ENCODE measurements around the gene USP48. TPM values are rescaled to one million over a fixed set of nuclear protein-coding genes. Genes with fewer than 3 reads are reported as not detected.
"Not testable (repeated sequence)": the region's sequence is repeated elsewhere in the genome, so short reads cannot be mapped to it uniquely, and the experiment has no call there.

The USP48 gene
- 88.7 and 97.1 TPM in 2 replicates for total RNA-seq

- Mint-ChIP-seq H3K9me3 (no peaks in the 10 kb centered on the region), H3K27ac (peak within 1 kb of the TSS; percentile 100), H3K4me1 (ENCODE audit: low read depth) (peaks cover 26% of the 10 kb centered on the region), H3K4me3 (peak within 1 kb of the TSS; percentile 91), H3K36me3 (ENCODE audit: low read depth) (peaks cover 12% of the 10 kb centered on the region), H3K27me3 (ENCODE audit: insufficient read depth) (peaks cover 3% of the 10 kb centered on the region)
- intact Hi-C loops (cut with micrococcal nuclease), result loop anchor here (1.0 to 5.0 kb wide), 7 partner anchors 35 to 270 kb away; no protein-coding TSS in a partner anchor
- DNase-seq (ENCODE audit: low spot score), result peak; percentile 98
These were observed at the start of gene USP48 for GRCh38 chr1:21782868-21783678. Gene USP48 (minus strand): TSS chr1:21783149. CDS start chr1:21782957, 192 bp downstream.

DNA sequence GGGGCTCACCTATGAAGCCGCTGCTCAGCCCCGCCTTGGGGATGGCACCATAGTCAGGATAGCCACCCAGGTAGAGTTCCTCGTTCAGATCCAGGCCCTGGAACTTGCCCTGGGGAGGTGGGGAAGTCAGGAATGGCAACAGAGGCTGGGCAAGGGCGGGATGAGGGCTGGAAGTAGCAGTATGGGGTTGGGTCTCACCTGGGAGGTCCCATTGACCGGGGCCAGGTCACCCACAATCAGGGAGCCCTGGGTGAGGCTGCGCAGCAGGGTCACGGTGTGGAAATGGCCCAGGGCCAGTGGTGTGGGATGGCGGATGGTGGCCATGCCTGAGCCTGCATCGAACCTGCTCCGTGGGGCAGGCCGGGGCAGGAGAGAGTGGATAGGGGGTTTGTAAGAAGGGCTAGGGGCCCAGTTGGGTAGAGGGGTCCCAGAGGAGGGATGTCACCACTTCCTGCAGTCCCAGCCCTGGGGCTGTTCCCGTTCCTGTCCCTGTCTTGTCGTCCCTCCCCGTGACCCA, 48.6 kb upstream of the USP48 start:
- H3K4me1 Mint-ChIP-seq (ENCODE audit: low read depth), result no peaks in the 10 kb centered on the region
- H3K4me3 Mint-ChIP-seq, result no peak overlapping the region
- intact Hi-C loops (cut with micrococcal nuclease), result no loop called here
- H3K27me3 Mint-ChIP-seq (ENCODE audit: insufficient read depth), result no peaks in the 10 kb centered on the region
- no peak for DNase-seq (ENCODE audit: low spot score)
- peaks cover 18% of the 10 kb centered on the region for H3K9me3 Mint-ChIP-seq
- no peak overlapping the region for H3K27ac Mint-ChIP-seq
- peaks cover 10% of the 10 kb centered on the region for H3K36me3 Mint-ChIP-seq (ENCODE audit: low read depth)

GRCh38 chr1:21830792-21831453, 48.0 kb upstream of the USP48 start:
- Mint-ChIP-seq H3K27ac (no peak overlapping the region), H3K36me3 (ENCODE audit: low read depth) (peaks cover 10% of the 10 kb centered on the region), H3K4me3 (no peak overlapping the region), H3K9me3 (peaks cover 18% of the 10 kb centered on the region), H3K4me1 (ENCODE audit: low read depth) (no peaks in the 10 kb centered on the region), H3K27me3 (ENCODE audit: insufficient read depth) (no peaks in the 10 kb centered on the region)
- DNase-seq (ENCODE audit: low spot score), result no peak
- intact Hi-C loops (cut with micrococcal nuclease), result no loop called here

DNA sequence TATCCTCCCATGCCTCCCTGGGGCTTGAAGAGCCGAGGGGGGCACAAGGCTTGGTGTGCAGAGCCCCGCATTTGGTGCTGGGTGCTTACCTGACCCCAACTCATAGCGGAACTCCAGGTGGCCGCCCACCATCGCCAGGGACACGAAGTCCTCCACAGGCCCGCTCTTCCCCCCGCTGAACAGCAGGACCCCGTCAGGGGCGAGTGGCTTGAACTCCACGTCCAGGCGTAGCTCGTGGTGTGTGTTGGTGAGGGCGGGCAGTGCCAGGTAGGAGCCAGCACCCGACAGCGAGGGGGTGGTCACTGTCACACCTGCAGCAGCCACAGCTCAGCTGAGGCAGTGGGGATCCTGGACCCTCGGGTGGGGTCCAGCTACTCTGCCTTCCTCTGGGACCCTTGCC, 46.3 kb upstream of the USP48 start:
- intact Hi-C loops (cut with micrococcal nuclease), result no loop called here
- no peaks in the 10 kb centered on the region for H3K27me3 Mint-ChIP-seq (ENCODE audit: insufficient read depth)
- H3K4me3 Mint-ChIP-seq, result no peak overlapping the region
- peaks cover 7% of the 10 kb centered on the region for H3K9me3 Mint-ChIP-seq
- DNase-seq (ENCODE audit: low spot score), result no peak
- H3K4me1 Mint-ChIP-seq (ENCODE audit: low read depth), result no peaks in the 10 kb centered on the region
- H3K27ac Mint-ChIP-seq, result no peak overlapping the region
- H3K36me3 Mint-ChIP-seq (ENCODE audit: low read depth), result peaks cover 5% of the 10 kb centered on the region

- Mint-ChIP-seq H3K4me1 (ENCODE audit: low read depth) (no peaks in the 10 kb centered on the region), H3K27ac (no peak overlapping the region)
These were observed 45.7 kb upstream of the USP48 start for GRCh38 chr1:21828506-21829210.

GRCh38 chr1:21828075-21828474, 45.1 kb upstream of the USP48 start:
- Mint-ChIP-seq H3K36me3 (ENCODE audit: low read depth) (no peaks in the 10 kb centered on the region), H3K9me3 (no peaks in the 10 kb centered on the region), H3K4me3 (no peak overlapping the region), H3K4me1 (ENCODE audit: low read depth) (no peaks in the 10 kb centered on the region), H3K27ac (no peak overlapping the region), H3K27me3 (ENCODE audit: insufficient read depth) (no peaks in the 10 kb centered on the region)
- no peak for DNase-seq (ENCODE audit: low spot score)
- intact Hi-C loops (cut with micrococcal nuclease), result no loop called here

More at GRCh38 chr1:21828506-21829210, 45.7 kb upstream of the USP48 start:
- no peak for DNase-seq (ENCODE audit: low spot score)
- H3K4me3 Mint-ChIP-seq, result no peak overlapping the region
- H3K27me3 Mint-ChIP-seq (ENCODE audit: insufficient read depth), result no peaks in the 10 kb centered on the region
- intact Hi-C loops (cut with micrococcal nuclease), result no loop called here
- H3K9me3 Mint-ChIP-seq, result peaks cover 1% of the 10 kb centered on the region
- no peaks in the 10 kb centered on the region for H3K36me3 Mint-ChIP-seq (ENCODE audit: low read depth)

- H3K9me3 Mint-ChIP-seq, result no peaks in the 10 kb centered on the region
These were observed 44.3 kb upstream of the USP48 start for GRCh38 chr1:21827141-21827679.

GRCh38 chr1:21826694-21827093, 43.7 kb upstream of the USP48 start:
- H3K36me3 Mint-ChIP-seq (ENCODE audit: low read depth); H3K4me3 Mint-ChIP-seq; H3K27ac Mint-ChIP-seq; DNase-seq (ENCODE audit: low spot score); H3K9me3 Mint-ChIP-seq; H3K27me3 Mint-ChIP-seq (ENCODE audit: insufficient read depth); intact Hi-C loops (cut with micrococcal nuclease); H3K4me1 Mint-ChIP-seq (ENCODE audit: low read depth): not testable (repeated sequence)

More at GRCh38 chr1:21827141-21827679, 44.3 kb upstream of the USP48 start:
- no peak overlapping the region for H3K27ac Mint-ChIP-seq
- no peaks in the 10 kb centered on the region for H3K36me3 Mint-ChIP-seq (ENCODE audit: low read depth)
- H3K27me3 Mint-ChIP-seq (ENCODE audit: insufficient read depth), result no peaks in the 10 kb centered on the region
- no peak overlapping the region for H3K4me3 Mint-ChIP-seq
- no peaks in the 10 kb centered on the region for H3K4me1 Mint-ChIP-seq (ENCODE audit: low read depth)
- intact Hi-C loops (cut with micrococcal nuclease), result no loop called here
- DNase-seq (ENCODE audit: low spot score), result no peak

DNA sequence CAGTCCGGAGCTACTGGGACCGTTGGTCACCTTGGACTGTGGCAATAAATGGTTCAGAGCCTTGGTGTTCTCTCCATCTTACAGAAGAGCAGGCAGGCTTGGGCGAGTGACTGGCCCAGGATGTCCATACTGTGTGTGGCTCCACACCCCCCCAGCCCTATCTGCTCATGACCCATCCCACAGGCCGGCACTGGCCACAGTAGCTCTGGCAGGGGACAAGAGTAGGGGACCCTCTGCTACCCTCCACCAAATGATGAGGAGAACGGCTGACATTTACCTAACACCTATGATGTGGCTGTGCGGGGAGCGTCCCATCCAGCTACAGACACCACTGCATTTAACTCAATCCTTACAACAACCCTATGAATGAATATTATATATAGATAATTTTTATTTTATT, 42.4 kb upstream of the USP48 start:
- Mint-ChIP-seq H3K27ac (no peak overlapping the region), H3K4me3 (no peak overlapping the region), H3K4me1 (ENCODE audit: low read depth) (no peaks in the 10 kb centered on the region), H3K9me3 (no peaks in the 10 kb centered on the region), H3K36me3 (ENCODE audit: low read depth) (no peaks in the 10 kb centered on the region), H3K27me3 (ENCODE audit: insufficient read depth) (no peaks in the 10 kb centered on the region)
- intact Hi-C loops (cut with micrococcal nuclease), result no loop called here
- no peak for DNase-seq (ENCODE audit: low spot score)

DNA sequence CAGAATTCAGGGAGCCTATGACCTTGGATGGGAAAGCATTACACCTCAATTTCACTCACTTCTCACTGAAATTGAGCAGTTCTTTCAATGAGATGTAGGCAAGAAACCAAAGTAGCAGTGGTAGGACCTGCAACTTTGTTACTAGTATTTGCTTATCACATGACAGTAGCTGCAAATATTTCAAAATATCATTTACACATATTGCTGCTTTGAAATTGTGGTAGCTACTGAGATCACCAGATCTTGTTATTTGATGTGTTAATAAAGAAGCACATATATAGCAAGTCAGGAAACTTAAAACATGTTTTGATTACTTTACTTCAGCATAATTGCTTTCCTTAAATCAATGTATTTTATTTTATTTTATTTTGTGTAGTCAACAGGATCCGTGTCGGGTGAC, 42.0 kb upstream of the USP48 start:
- DNase-seq (ENCODE audit: low spot score), result no peak
- no peaks in the 10 kb centered on the region for H3K27me3 Mint-ChIP-seq (ENCODE audit: insufficient read depth)
- intact Hi-C loops (cut with micrococcal nuclease), result no loop called here
- H3K27ac Mint-ChIP-seq, result no peak overlapping the region
- H3K36me3 Mint-ChIP-seq (ENCODE audit: low read depth), result no peaks in the 10 kb centered on the region
- H3K9me3 Mint-ChIP-seq, result no peaks in the 10 kb centered on the region
- no peak overlapping the region for H3K4me3 Mint-ChIP-seq
- H3K4me1 Mint-ChIP-seq (ENCODE audit: low read depth), result no peaks in the 10 kb centered on the region

DNA sequence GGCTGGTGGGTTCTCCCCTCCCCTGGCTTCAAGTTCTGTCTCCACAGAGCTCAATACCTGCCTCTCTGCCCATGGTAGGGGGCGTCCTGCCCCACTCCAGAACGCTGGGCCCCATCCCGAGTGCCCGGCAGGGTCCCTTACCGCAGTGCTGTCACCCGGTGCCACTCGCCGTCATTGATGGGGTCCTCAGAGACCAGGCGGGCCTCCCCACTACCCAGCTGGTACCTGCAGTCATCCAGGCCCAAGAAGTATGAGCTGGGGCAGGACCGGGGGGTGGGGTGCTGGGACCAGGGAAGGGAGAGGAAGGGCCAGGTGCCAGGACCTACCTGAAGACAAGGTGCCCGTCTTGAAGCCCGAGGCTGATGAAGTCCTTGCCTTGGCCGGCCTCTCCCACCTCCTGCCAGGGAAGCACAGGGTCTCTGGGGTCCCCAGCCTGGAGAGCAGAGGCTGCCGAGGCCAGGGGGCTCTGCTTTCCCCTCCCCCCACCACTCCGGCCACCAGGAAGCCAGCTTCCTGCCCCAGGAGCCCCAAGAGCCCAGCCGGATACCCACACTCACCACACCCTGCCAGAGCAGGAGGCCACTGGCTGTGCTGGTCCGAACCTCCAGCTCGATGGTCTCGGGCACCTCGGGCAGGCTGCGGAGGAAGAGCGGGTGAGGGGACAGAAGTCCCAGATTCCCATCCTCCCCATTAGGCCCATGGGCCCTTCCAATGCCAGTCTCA, 41.2 kb upstream of the USP48 start:
- peaks cover 3% of the 10 kb centered on the region for H3K27me3 Mint-ChIP-seq (ENCODE audit: insufficient read depth)
- DNase-seq (ENCODE audit: low spot score), result no peak
- H3K4me3 Mint-ChIP-seq, result no peak overlapping the region
- H3K9me3 Mint-ChIP-seq, result no peaks in the 10 kb centered on the region
- intact Hi-C loops (cut with micrococcal nuclease), result no loop called here
- H3K4me1 Mint-ChIP-seq (ENCODE audit: low read depth), result no peaks in the 10 kb centered on the region
- no peak overlapping the region for H3K27ac Mint-ChIP-seq
- H3K36me3 Mint-ChIP-seq (ENCODE audit: low read depth), result no peaks in the 10 kb centered on the region
